Measurements from ENCODE around the gene BTBD18.
"Not testable (repeated sequence)": the region's sequence is repeated elsewhere in the genome, so short reads cannot be mapped to it uniquely, and the experiment has no call there.

BTBD18 gene

DNA sequence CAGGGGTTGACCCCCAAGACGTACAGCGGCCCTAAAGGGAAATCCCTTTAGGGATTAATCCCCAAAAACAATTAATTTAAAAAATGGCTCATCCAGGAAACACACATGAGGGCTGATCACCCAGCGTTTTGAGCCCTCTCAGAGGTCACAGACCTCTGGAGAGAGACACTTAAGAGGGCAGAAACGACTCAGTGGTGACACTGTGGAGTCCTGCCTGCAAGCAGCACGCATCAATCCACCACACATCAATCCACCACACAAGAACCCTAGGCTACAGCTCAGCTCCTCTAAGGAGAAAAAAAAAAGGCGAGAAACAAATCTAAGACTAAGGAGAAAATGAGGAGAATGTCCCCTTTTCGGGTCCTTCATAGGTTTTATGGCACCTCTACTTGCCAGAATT is 22.8 kb downstream of the BTBD18 start:
- no peak for DNase-seq

GRCh38 chr11:57727185-57727584 is 24.4 kb downstream of the BTBD18 start:
- no peak for DNase-seq

DNA sequence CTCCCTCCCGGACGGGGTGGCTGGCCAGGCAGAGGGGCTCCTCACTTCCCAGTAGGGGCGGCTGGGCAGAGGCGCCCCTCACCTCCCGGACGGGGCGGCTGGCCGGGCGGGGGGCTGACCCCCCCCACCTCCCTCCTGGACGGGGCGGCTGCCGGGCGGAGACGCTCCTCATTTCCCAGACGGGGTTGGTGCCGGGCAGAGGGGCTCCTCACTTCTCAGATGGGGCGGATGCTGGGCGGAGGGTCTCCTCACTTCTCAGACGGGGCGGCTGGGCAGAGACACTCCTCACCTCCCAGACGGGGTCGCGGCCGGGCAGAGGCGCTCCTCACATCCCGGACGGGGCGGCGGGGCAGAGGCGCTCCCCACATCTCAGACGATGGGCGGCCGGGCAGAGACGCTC is 34.9 kb downstream of the BTBD18 start:
- not testable (repeated sequence) for DNase-seq

- DNase-seq, result no peak
Observed at GRCh38 chr11:57713835-57714234, 37.8 kb downstream of the BTBD18 start.

GRCh38 chr11:57712256-57713150 is 39.1 kb downstream of the BTBD18 start, which contains the start of gene TMX2:
TMX2 (plus strand) TSS chr11:57712593; CDS start chr11:57712619, 26 bp downstream.
- DNase-seq, result peak; percentile 99

DNA sequence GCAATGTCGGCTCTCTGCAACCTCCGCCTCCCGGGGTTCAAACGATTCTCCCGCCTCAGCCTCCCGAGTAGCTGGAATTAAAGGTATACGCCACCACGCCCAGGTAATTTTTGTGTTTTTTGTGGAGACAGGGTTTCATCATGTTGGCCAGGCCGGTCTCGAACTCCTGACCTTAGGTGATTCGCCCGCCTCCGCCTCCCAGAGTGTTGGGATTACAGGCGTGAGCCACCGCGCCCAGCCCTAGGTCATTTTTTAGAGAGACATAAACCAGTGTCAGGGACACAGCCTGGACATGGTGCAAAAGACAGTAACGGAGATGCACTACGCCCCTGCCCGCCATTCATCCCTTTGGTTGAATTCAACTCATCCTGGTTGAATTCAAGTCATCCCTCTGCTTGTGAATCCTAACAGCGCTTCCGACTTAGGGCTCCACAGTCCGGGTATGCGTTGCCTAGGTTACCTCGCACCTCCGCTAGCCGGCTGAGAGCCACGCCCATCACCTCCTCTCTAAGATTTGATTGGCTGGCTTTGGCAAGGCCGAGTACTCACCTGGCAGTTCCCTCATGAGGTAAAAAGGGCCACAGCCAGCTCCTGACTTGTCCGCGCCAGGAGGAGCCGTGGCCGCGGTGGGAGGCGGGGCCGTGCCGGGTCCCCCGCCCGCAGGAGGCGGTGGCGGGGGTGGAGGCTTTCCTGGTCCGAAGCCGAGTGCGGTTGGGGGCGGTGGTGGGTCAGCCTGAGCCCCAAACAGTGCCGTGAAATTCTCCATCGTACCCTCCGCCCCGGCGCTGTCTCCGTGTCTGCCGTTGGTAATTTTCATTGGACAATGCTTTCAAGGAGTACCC is 40.0 kb downstream of the BTBD18 start, which contains the start of gene MED19:
Gene MED19, minus strand, starts transcription at position 802 of the 842 bp plus-strand sequence. Its CDS starts 36 bp downstream, at position 766.
- peak; percentile 63 for DNase-seq

GRCh38 chr11:57709802-57710367 is 41.7 kb downstream of the BTBD18 start:
- DNase-seq, result no peak

GRCh38 chr11:57705432-57705831 is 46.2 kb downstream of the BTBD18 start:
- DNase-seq, result not testable (repeated sequence)

GRCh38 chr11:57704932-57705331 is 46.7 kb downstream of the BTBD18 start:
- no peak for DNase-seq

DNA sequence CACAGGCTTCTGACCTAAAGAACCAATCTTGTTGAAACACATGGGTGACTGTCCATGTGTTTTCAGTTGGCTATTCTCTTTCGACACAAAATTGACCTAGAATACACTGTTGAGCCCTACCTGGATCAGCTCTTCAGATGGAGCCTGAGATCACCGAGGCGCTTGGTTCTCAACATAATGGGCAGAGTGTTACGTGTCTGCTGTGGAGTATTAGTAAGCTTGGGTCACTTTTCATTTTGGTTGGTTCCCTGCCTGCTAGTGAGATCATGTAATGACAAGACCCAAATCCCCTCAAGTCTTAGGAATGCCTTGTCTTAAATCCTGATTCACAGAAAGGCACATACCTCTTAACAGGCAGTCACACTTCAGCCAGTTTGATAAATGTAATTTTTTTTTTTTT is 48.3 kb downstream of the BTBD18 start:
- no peak for DNase-seq

- DNase-seq, result no peak
Observed at GRCh38 chr11:57700425-57700824, 51.2 kb downstream of the BTBD18 start.

DNA sequence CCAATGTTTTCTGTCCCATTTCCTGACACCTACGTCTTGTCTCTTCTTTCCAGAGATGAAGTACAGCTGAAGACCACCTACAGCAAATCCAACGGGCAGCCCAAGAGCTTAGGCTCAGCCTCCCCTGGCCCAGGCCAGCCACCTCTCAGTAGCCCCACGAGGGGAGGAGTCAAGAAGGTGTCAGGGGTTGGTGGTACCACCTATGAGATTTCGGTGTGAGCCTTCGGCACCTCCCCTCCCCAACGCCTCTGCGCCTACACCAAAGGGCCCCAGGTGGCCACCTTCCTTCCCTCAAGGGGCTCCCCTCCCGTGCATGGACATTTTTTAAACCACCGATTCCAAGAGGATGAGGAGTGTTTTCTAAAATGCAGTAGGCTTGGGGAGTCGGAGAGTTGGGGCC is 51.8 kb downstream of the BTBD18 start:
- no peak for DNase-seq

- DNase-seq, result no peak
Observed at GRCh38 chr11:57698843-57699365, 52.7 kb downstream of the BTBD18 start.

Measured in inflammatory macrophage treated with lipopolysaccharide for 4 hours (primary cell).